Measurements from ENCODE around the gene LSM2.

The LSM2 gene

DNA sequence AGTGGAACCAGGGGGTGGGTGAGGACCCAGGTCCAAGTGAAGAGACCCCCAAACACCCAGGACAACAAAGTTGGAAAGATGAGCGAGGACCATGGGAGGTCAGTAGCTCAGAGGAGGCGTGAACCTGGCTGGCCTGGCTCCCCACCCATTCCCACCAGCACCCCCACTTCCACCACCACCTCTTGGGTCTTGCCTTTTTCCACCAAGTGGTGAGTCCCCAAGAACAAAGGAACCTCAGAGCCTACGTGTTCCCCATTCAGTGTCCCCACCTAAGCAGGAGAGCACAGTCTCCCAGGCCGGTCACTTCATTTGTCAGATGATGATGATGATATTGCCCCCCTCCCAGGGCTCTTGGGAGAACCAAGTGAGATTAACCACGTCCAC, 29.1 kb downstream of the LSM2 start:
- H4K91ac ChIP-seq (ENCODE audit: low read depth, low read length): no peak overlapping the region
- H3K18ac ChIP-seq (ENCODE audit: low read length): no peak overlapping the region
- WGBS (ENCODE audit: extremely low coverage, insufficient coverage, insufficient read length): no CpG with 5 or more reads among the region's 5 CpGs
- H3K4me3 ChIP-seq (ENCODE audit: low read depth, low read length): no peak overlapping the region
- H3K4me2 ChIP-seq (ENCODE audit: low read length): no peak overlapping the region
- H2BK5ac ChIP-seq (ENCODE audit: low read depth, low read length, poor library complexity): no peak overlapping the region
- H3K23ac ChIP-seq (ENCODE audit: low read length): no peak overlapping the region
- DNase-seq: no peak
- no peaks in the 10 kb centered on the region for H3K27me3 ChIP-seq (ENCODE audit: insufficient read depth, low read length)
- H2BK12ac ChIP-seq (ENCODE audit: low read length): no peak overlapping the region
- no peak overlapping the region for H4K8ac ChIP-seq (ENCODE audit: low read depth, low read length)
- no peak overlapping the region for H2AK5ac ChIP-seq (ENCODE audit: low read length)
- H3K79me2 ChIP-seq (ENCODE audit: control insufficient read depth, insufficient read depth, low read length, poor library complexity): no peaks in the 10 kb centered on the region
- no peak overlapping the region for H4K12ac ChIP-seq (ENCODE audit: low read depth, low read length)
- H3K14ac ChIP-seq (ENCODE audit: low read length): no peak overlapping the region
- peaks cover 47 to 51% of the 10 kb centered on the region in 2 experiments for H3K36me3 ChIP-seq (ENCODE audit: control insufficient read depth in 1 of 2, insufficient read depth in 2 of 2, low read length in 2 of 2)
- H3K4me1 ChIP-seq (ENCODE audit: control insufficient read depth in 1 of 2, insufficient read depth in 2 of 2, low read length in 2 of 2): peaks cover 0 to 10% of the 10 kb centered on the region in 2 experiments
- no peak overlapping the region for H3K4ac ChIP-seq (ENCODE audit: low read depth, low read length)
- H3K9ac ChIP-seq (ENCODE audit: low read length): no peak overlapping the region
- no peak overlapping the region for H3K27ac ChIP-seq (ENCODE audit: low read depth, low read length)
- no peaks in the 10 kb centered on the region for H3K9me3 ChIP-seq (ENCODE audit: insufficient read depth, low read depth, low read length)
- no peak overlapping the region for H2BK120ac ChIP-seq (ENCODE audit: insufficient read depth, low read length, poor library complexity)
- H2AFZ ChIP-seq (ENCODE audit: insufficient read depth, low read length, poor library complexity): no peak overlapping the region
- no peaks in the 10 kb centered on the region for H3K79me1 ChIP-seq (ENCODE audit: low read length)

GRCh38 chr6:31776989-31777666, 29.6 kb downstream of the LSM2 start, which contains the start of gene VWA7:
Gene VWA7 (minus strand): TSS chr6:31777328. CDS start chr6:31776779, 549 bp downstream.
- no peak within 1 kb of the TSS for H4K12ac ChIP-seq (ENCODE audit: low read depth, low read length)
- H2BK12ac ChIP-seq (ENCODE audit: low read length): no peak within 1 kb of the TSS
- H3K27me3 ChIP-seq (ENCODE audit: insufficient read depth, low read length): no peaks in the 10 kb centered on the region
- H3K79me2 ChIP-seq (ENCODE audit: control insufficient read depth, insufficient read depth, low read length, poor library complexity): no peaks in the 10 kb centered on the region
- peaks cover 0 to 10% of the 10 kb centered on the region in 2 experiments for H3K4me1 ChIP-seq (ENCODE audit: control insufficient read depth in 1 of 2, insufficient read depth in 2 of 2, low read length in 2 of 2)
- no peak within 1 kb of the TSS for H2BK5ac ChIP-seq (ENCODE audit: low read depth, low read length, poor library complexity)
- no peak within 1 kb of the TSS for H2BK120ac ChIP-seq (ENCODE audit: insufficient read depth, low read length, poor library complexity)
- no peak within 1 kb of the TSS for H3K18ac ChIP-seq (ENCODE audit: low read length)
- H3K4me2 ChIP-seq (ENCODE audit: low read length): peak within 1 kb of the TSS; percentile 4
- no peaks in the 10 kb centered on the region for H3K9me3 ChIP-seq (ENCODE audit: insufficient read depth, low read depth, low read length)
- H3K4ac ChIP-seq (ENCODE audit: low read depth, low read length): no peak within 1 kb of the TSS
- H2AK5ac ChIP-seq (ENCODE audit: low read length): peak within 1 kb of the TSS; percentile 45
- H3K9ac ChIP-seq (ENCODE audit: low read length): no peak within 1 kb of the TSS
- no peak within 1 kb of the TSS for H3K23ac ChIP-seq (ENCODE audit: low read length)
- no peak within 1 kb of the TSS for H3K4me3 ChIP-seq (ENCODE audit: low read depth, low read length)
- peak within 1 kb of the TSS; percentile 12 for H2AFZ ChIP-seq (ENCODE audit: insufficient read depth, low read length, poor library complexity)
- no peaks in the 10 kb centered on the region for H3K79me1 ChIP-seq (ENCODE audit: low read length)
- DNase-seq: peak; percentile 33 to 48
- H3K27ac ChIP-seq (ENCODE audit: low read depth, low read length): no peak within 1 kb of the TSS
- H4K91ac ChIP-seq (ENCODE audit: low read depth, low read length): peak within 1 kb of the TSS; percentile 21
- no peak within 1 kb of the TSS for H3K14ac ChIP-seq (ENCODE audit: low read length)
- WGBS (ENCODE audit: extremely low coverage, insufficient coverage, insufficient read length): no CpG with 5 or more reads among the region's 15 CpGs
- no peak within 1 kb of the TSS for H4K8ac ChIP-seq (ENCODE audit: low read depth, low read length)
- peaks cover 42 to 46% of the 10 kb centered on the region in 2 experiments for H3K36me3 ChIP-seq (ENCODE audit: control insufficient read depth in 1 of 2, insufficient read depth in 2 of 2, low read length in 2 of 2)

DNA sequence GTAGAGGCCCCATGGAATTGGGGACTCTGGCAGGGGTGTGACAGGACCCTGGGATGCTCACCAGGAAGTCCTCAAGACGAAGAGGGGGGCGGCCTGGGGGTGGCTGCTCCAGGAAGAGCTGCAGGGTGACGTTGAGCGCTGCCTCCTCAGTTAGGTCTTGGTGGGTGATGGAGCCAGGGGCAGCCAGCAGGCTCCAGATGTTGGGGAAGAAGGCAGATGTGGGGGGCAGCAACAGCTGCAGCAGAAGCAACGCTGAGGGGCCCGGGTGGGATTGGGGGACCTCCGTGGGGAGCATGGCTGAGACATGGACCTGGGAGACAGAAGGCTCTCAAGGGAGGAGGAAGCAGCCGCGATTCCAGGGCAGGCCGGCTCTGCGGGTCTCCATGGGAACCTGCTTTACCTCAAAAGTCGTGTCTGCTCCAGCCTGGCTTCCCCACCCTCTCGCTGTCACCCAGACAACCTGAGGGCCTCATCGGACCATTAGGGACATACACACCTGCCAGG, 30.2 kb downstream of the LSM2 start:
- H2BK12ac ChIP-seq (ENCODE audit: low read length): no peak overlapping the region
- no peaks in the 10 kb centered on the region for H3K27me3 ChIP-seq (ENCODE audit: insufficient read depth, low read length)
- peak overlapping the region; percentile 45 for H2AK5ac ChIP-seq (ENCODE audit: low read length)
- no peak overlapping the region for H3K14ac ChIP-seq (ENCODE audit: low read length)
- H3K36me3 ChIP-seq (ENCODE audit: control insufficient read depth in 1 of 2, insufficient read depth in 2 of 2, low read length in 2 of 2): peaks cover 36 to 40% of the 10 kb centered on the region in 2 experiments
- H3K4me2 ChIP-seq (ENCODE audit: low read length): peak overlapping the region; percentile 4
- peak overlapping the region; percentile 12 for H2AFZ ChIP-seq (ENCODE audit: insufficient read depth, low read length, poor library complexity)
- H2BK120ac ChIP-seq (ENCODE audit: insufficient read depth, low read length, poor library complexity): no peak overlapping the region
- H3K9ac ChIP-seq (ENCODE audit: low read length): no peak overlapping the region
- H3K4me3 ChIP-seq (ENCODE audit: low read depth, low read length): no peak overlapping the region
- no CpG with 5 or more reads among the region's 14 CpGs for WGBS (ENCODE audit: extremely low coverage, insufficient coverage, insufficient read length)
- no peak overlapping the region for H2BK5ac ChIP-seq (ENCODE audit: low read depth, low read length, poor library complexity)
- no peaks in the 10 kb centered on the region for H3K79me1 ChIP-seq (ENCODE audit: low read length)
- H3K4me1 ChIP-seq (ENCODE audit: control insufficient read depth in 1 of 2, insufficient read depth in 2 of 2, low read length in 2 of 2): peaks cover 0 to 10% of the 10 kb centered on the region in 2 experiments
- H3K27ac ChIP-seq (ENCODE audit: low read depth, low read length): no peak overlapping the region
- DNase-seq: peak in 1 of 2 donors; percentile 16
- peak overlapping the region; percentile 21 for H4K91ac ChIP-seq (ENCODE audit: low read depth, low read length)
- no peak overlapping the region for H3K4ac ChIP-seq (ENCODE audit: low read depth, low read length)
- no peak overlapping the region for H4K8ac ChIP-seq (ENCODE audit: low read depth, low read length)
- H3K9me3 ChIP-seq (ENCODE audit: insufficient read depth, low read depth, low read length): no peaks in the 10 kb centered on the region
- no peak overlapping the region for H3K23ac ChIP-seq (ENCODE audit: low read length)
- H4K12ac ChIP-seq (ENCODE audit: low read depth, low read length): no peak overlapping the region
- no peaks in the 10 kb centered on the region for H3K79me2 ChIP-seq (ENCODE audit: control insufficient read depth, insufficient read depth, low read length, poor library complexity)
- H3K18ac ChIP-seq (ENCODE audit: low read length): no peak overlapping the region

- no CpG with 5 or more reads among the region's 32 CpGs for WGBS (ENCODE audit: extremely low coverage, insufficient coverage, insufficient read length)
Observed at GRCh38 chr6:31775633-31776484, 30.9 kb downstream of the LSM2 start.

More at GRCh38 chr6:31775633-31776484, 30.9 kb downstream of the LSM2 start:
- no peak overlapping the region for H2BK12ac ChIP-seq (ENCODE audit: low read length)
- no peak for DNase-seq
- H3K36me3 ChIP-seq (ENCODE audit: control insufficient read depth in 1 of 2, insufficient read depth in 2 of 2, low read length in 2 of 2): peaks cover 29 to 33% of the 10 kb centered on the region in 2 experiments
- no peak overlapping the region for H2AFZ ChIP-seq (ENCODE audit: insufficient read depth, low read length, poor library complexity)
- H3K4me1 ChIP-seq (ENCODE audit: control insufficient read depth in 1 of 2, insufficient read depth in 2 of 2, low read length in 2 of 2): peaks cover 0 to 10% of the 10 kb centered on the region in 2 experiments
- no peak overlapping the region for H3K18ac ChIP-seq (ENCODE audit: low read length)
- no peak overlapping the region for H2BK120ac ChIP-seq (ENCODE audit: insufficient read depth, low read length, poor library complexity)
- H3K4me2 ChIP-seq (ENCODE audit: low read length): no peak overlapping the region
- no peak overlapping the region for H2BK5ac ChIP-seq (ENCODE audit: low read depth, low read length, poor library complexity)
- no peak overlapping the region for H4K8ac ChIP-seq (ENCODE audit: low read depth, low read length)
- no peaks in the 10 kb centered on the region for H3K79me2 ChIP-seq (ENCODE audit: control insufficient read depth, insufficient read depth, low read length, poor library complexity)
- peak overlapping the region; percentile 21 for H4K91ac ChIP-seq (ENCODE audit: low read depth, low read length)
- H3K9ac ChIP-seq (ENCODE audit: low read length): no peak overlapping the region
- H3K27me3 ChIP-seq (ENCODE audit: insufficient read depth, low read length): no peaks in the 10 kb centered on the region
- no peak overlapping the region for H3K4me3 ChIP-seq (ENCODE audit: low read depth, low read length)
- no peak overlapping the region for H3K4ac ChIP-seq (ENCODE audit: low read depth, low read length)
- no peak overlapping the region for H3K14ac ChIP-seq (ENCODE audit: low read length)
- no peak overlapping the region for H2AK5ac ChIP-seq (ENCODE audit: low read length)
- H3K79me1 ChIP-seq (ENCODE audit: low read length): no peaks in the 10 kb centered on the region
- no peaks in the 10 kb centered on the region for H3K9me3 ChIP-seq (ENCODE audit: insufficient read depth, low read depth, low read length)
- H4K12ac ChIP-seq (ENCODE audit: low read depth, low read length): no peak overlapping the region
- no peak overlapping the region for H3K23ac ChIP-seq (ENCODE audit: low read length)
- no peak overlapping the region for H3K27ac ChIP-seq (ENCODE audit: low read depth, low read length)
